ENCODE measurements around the gene VWA2.
"Not testable (repeated sequence)": the region's sequence is repeated elsewhere in the genome, so short reads cannot be mapped to it uniquely, and the experiment has no call there.

DNA sequence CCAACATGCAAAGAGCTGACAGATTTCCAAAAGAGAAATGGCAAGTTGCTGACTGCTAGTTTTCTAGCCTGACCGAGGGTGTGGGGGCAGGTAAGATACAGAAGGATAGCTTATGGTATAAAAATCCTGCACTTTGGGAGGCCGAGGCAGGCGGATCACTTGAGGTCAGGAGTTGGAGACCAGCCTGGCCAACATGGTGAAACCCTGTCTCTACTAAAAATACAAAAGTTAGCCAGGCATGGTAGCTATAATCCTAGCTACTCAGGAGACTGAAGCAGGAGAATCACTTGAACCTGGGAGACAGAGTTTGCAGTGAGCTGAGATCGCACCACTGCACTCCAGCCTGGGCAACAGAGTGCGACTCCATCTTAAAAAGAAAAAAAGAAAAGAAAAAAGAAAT, 94.4 kb downstream of the VWA2 start:
- TF ChIP-seq CTCF (conservative IDR thresholded peaks at IDR 0.05; ENCODE audit: low read length); EZH2phosphoT487 (IDR thresholded peaks at IDR 0.05; ENCODE audit: borderline replicate concordance): not testable (repeated sequence)
